Bone marrow (tissue), 2 donors: ENCODE data around the gene VHLL.

Experiments
- DNase-seq, 2 donors: peaks; one replicate each; lab custom pipeline; 2025; lab: John Stamatoyannopoulos, UW

Gene VHLL

GRCh38 chr1:156253634-156254033 lies 45.5 kb downstream of the VHLL start:
- no peak for DNase-seq

GRCh38 chr1:156251527-156251926 lies 47.6 kb downstream of the VHLL start:
- DNase-seq = peak in 1 of 2 donors; percentile 72

- DNase-seq = no peak
Observed at GRCh38 chr1:156249593-156249992, 49.5 kb downstream of the VHLL start.
